HUES6 (cell line): ENCODE measurements around the gene OAS1.

ENCODE experiments used
- H3K27ac ChIP-seq: 2 replicates; pipeline ENCODE4 v1.7.0; 2013; ENCODE audit warnings: low read depth, mild to moderate bottlenecking, low read length, inconsistent platforms
- H3K27me3 ChIP-seq: 2 replicates; pipeline ENCODE4 v1.6.1; 2013; ENCODE audit warnings: low read length; ENCODE audit not compliant: control insufficient read depth, insufficient read depth
- H3K36me3 ChIP-seq: 2 replicates; pipeline ENCODE4 v1.6.1; 2013; ENCODE audit warnings: low read length; ENCODE audit not compliant: control insufficient read depth, insufficient read depth
- H3K4me1 ChIP-seq: 2 replicates; pipeline ENCODE4 v1.6.1; 2013; ENCODE audit warnings: low read length; ENCODE audit not compliant: control insufficient read depth, insufficient read depth
- H3K4me3 ChIP-seq: 2 replicates; pipeline ENCODE4 v1.5.1; 2013; ENCODE audit warnings: low read depth, low read length
- H3K9ac ChIP-seq: one replicate; pipeline ENCODE4 v1.6.1; 2013; ENCODE audit warnings: mild to moderate bottlenecking, low read length
- H3K9me3 ChIP-seq: 2 replicates; pipeline ENCODE4 v1.6.1; 2013; ENCODE audit warnings: low read depth, low read length; ENCODE audit not compliant: control insufficient read depth, insufficient read depth

Gene OAS1

GRCh38 chr12:112967306-112967705 is 60.5 kb downstream of the OAS1 start:
- Histone ChIP-seq H3K9me3 (no peaks in the 10 kb centered on the region), H3K36me3 (no peaks in the 10 kb centered on the region), H3K27ac (no peak overlapping the region), H3K27me3 (no peaks in the 10 kb centered on the region), H3K9ac (no peak overlapping the region), H3K4me1 (no peaks in the 10 kb centered on the region), H3K4me3 (no peak overlapping the region)

DNA sequence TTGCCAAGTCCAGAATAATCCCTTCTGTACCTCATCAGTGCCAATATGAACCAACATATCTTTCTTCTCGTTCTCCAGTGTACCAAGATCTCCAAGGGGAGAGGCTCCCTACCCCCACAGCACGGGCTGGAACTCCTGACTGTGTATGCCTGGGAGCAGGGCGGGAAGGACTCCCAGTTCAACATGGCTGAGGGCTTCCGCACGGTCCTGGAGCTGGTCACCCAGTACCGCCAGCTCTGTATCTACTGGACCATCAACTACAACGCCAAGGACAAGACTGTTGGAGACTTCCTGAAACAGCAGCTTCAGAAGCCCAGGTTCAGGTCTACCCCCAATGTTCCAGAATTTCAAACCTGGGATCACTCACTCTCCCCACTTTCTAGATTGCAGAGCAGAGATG is 61.1 kb downstream of the OAS1 start:
- no peak overlapping the region for H3K4me3 ChIP-seq
- no peaks in the 10 kb centered on the region for H3K9me3 ChIP-seq
- no peaks in the 10 kb centered on the region for H3K4me1 ChIP-seq
- H3K36me3 ChIP-seq, result no peaks in the 10 kb centered on the region
- H3K9ac ChIP-seq, result no peak overlapping the region
- H3K27me3 ChIP-seq, result no peaks in the 10 kb centered on the region
- no peak overlapping the region for H3K27ac ChIP-seq
